Suppressor macrophage treated with lipopolysaccharide for 4 hours (primary cell): ENCODE measurements around the gene FIG4.
"Not testable (repeated sequence)": the region's sequence is repeated elsewhere in the genome, so short reads cannot be mapped to it uniquely, and the experiment has no call there.

Experiments used
- DNase-seq: peaks from one replicate; pipeline ENCODE4 v3.0.0-alpha.2; 2020

FIG4 gene

GRCh38 chr6:109705258-109705657 is 14.2 kb downstream of the FIG4 start:
- peak; percentile 90 for DNase-seq

GRCh38 chr6:109706513-109706912 is 15.4 kb downstream of the FIG4 start:
- DNase-seq = no peak

GRCh38 chr6:109708099-109708498 is 17.0 kb downstream of the FIG4 start:
- DNase-seq = not testable (repeated sequence)

- no peak for DNase-seq
These were observed 22.0 kb downstream of the FIG4 start for GRCh38 chr6:109713097-109713496.

GRCh38 chr6:109714166-109714565 is 23.1 kb downstream of the FIG4 start:
- DNase-seq = no peak

GRCh38 chr6:109714611-109715010 is 23.5 kb downstream of the FIG4 start:
- no peak for DNase-seq

GRCh38 chr6:109715616-109716015 is 24.5 kb downstream of the FIG4 start:
- no peak for DNase-seq

GRCh38 chr6:109717971-109718370 is 26.9 kb downstream of the FIG4 start:
- no peak for DNase-seq

- DNase-seq = no peak
These were observed 27.9 kb downstream of the FIG4 start for GRCh38 chr6:109718991-109719390.

GRCh38 chr6:109720311-109720710 is 29.2 kb downstream of the FIG4 start:
- no peak for DNase-seq

GRCh38 chr6:109722011-109722410 is 30.9 kb downstream of the FIG4 start:
- DNase-seq = no peak

GRCh38 chr6:109722564-109723254 is 31.6 kb downstream of the FIG4 start:
- DNase-seq = no peak

- not testable (repeated sequence) for DNase-seq
These were observed 34.2 kb downstream of the FIG4 start for GRCh38 chr6:109725250-109725649.

- no peak for DNase-seq
These were observed 45.4 kb downstream of the FIG4 start for GRCh38 chr6:109736273-109737025.

- DNase-seq = no peak
These were observed 47.2 kb downstream of the FIG4 start for GRCh38 chr6:109738255-109738654.

GRCh38 chr6:109738667-109739066 is 47.6 kb downstream of the FIG4 start:
- DNase-seq = no peak

- DNase-seq = no peak
These were observed 48.6 kb downstream of the FIG4 start for GRCh38 chr6:109739686-109740085.

GRCh38 chr6:109740787-109741186 is 49.7 kb downstream of the FIG4 start:
- DNase-seq = peak; percentile 42

- peak; percentile 3 for DNase-seq
These were observed 52.6 kb downstream of the FIG4 start for GRCh38 chr6:109743739-109744138.

GRCh38 chr6:109744779-109745178 is 53.7 kb downstream of the FIG4 start:
- not testable (repeated sequence) for DNase-seq

GRCh38 chr6:109747221-109747620 is 56.1 kb downstream of the FIG4 start:
- DNase-seq = no peak

GRCh38 chr6:109759098-109759955 is 68.2 kb downstream of the FIG4 start:
- DNase-seq = no peak

GRCh38 chr6:109760208-109760607 is 69.1 kb downstream of the FIG4 start:
- DNase-seq = no peak

- DNase-seq = no peak
These were observed 71.1 kb downstream of the FIG4 start for GRCh38 chr6:109762166-109762565.
